ENCODE measurements around the gene ZNF335.
A peak's percentile ranks its signal among the peaks of the same experiment; 100 is the strongest.

Gene ZNF335, protein sequence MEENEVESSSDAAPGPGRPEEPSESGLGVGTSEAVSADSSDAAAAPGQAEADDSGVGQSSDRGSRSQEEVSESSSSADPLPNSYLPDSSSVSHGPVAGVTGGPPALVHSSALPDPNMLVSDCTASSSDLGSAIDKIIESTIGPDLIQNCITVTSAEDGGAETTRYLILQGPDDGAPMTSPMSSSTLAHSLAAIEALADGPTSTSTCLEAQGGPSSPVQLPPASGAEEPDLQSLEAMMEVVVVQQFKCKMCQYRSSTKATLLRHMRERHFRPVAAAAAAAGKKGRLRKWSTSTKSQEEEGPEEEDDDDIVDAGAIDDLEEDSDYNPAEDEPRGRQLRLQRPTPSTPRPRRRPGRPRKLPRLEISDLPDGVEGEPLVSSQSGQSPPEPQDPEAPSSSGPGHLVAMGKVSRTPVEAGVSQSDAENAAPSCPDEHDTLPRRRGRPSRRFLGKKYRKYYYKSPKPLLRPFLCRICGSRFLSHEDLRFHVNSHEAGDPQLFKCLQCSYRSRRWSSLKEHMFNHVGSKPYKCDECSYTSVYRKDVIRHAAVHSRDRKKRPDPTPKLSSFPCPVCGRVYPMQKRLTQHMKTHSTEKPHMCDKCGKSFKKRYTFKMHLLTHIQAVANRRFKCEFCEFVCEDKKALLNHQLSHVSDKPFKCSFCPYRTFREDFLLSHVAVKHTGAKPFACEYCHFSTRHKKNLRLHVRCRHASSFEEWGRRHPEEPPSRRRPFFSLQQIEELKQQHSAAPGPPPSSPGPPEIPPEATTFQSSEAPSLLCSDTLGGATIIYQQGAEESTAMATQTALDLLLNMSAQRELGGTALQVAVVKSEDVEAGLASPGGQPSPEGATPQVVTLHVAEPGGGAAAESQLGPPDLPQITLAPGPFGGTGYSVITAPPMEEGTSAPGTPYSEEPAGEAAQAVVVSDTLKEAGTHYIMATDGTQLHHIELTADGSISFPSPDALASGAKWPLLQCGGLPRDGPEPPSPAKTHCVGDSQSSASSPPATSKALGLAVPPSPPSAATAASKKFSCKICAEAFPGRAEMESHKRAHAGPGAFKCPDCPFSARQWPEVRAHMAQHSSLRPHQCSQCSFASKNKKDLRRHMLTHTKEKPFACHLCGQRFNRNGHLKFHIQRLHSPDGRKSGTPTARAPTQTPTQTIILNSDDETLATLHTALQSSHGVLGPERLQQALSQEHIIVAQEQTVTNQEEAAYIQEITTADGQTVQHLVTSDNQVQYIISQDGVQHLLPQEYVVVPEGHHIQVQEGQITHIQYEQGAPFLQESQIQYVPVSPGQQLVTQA (N-terminal part only)

DNA sequence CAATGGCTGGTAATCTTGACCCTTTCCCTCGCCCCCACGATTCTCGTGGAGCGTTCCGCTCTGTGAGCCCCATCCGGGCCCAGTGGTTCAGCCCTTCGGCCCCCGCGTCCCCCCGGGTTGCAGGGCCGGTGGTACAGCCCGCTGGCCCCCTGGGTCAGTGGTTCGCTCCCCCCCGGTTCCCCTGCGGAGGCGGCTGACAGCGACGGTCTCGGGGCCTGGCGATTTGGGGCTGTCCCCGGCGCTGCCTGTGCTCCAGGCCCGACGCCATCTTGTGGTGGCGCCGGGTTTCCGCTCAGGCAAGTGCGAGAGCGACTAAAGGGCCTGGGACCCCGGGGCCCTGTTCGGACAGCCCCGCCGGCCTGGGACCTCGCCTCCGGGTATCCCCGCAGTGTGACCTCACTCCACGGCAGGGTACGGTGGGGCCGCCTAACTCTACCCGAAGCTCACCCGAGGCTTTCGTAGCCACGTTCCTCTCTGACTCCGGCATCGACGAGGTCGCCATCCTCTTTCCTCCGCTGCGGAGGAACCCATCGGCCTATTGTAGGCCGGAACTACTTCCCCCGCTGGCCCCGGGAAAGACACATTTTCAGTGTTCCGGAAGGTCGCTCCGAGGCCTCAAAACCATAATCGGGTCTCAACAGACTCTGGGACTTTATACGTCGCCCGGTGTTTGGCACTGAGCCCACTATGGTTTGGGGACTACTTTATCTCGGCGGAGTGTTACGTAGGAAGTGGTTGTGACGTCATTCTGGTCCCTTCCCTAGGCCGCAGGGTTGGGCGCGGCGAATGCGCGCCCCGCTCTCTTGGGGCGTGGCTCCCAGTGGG is at the start of gene ZNF335:
TSS of gene ZNF335 (minus strand) at position 529 of the 825 bp plus-strand sequence. CDS start 793 bp downstream, outside the sequence.
- H3K4me3 ChIP-seq (ENCODE audit: low read depth, low read length): peak within 1 kb of the TSS; percentile 86
- H3K36me3 ChIP-seq (ENCODE audit: control insufficient read depth, insufficient read depth, low read length): peaks cover 25% of the 10 kb centered on the region
- no peaks in the 10 kb centered on the region for H3K27me3 ChIP-seq (ENCODE audit: control insufficient read depth, insufficient read depth, low read length)
- peak within 1 kb of the TSS; percentile 100 for H3K9ac ChIP-seq (ENCODE audit: low read depth, low read length)
- no peaks in the 10 kb centered on the region for H3K9me3 ChIP-seq (ENCODE audit: control insufficient read depth, insufficient read depth, low read length)
- H3K4me1 ChIP-seq (ENCODE audit: control insufficient read depth, insufficient read depth, low read length): peaks cover 9% of the 10 kb centered on the region; the same call in 1 of the 2 replicates
- H3K27ac ChIP-seq (ENCODE audit: low read depth, low read length): peak within 1 kb of the TSS; percentile 100

DNA sequence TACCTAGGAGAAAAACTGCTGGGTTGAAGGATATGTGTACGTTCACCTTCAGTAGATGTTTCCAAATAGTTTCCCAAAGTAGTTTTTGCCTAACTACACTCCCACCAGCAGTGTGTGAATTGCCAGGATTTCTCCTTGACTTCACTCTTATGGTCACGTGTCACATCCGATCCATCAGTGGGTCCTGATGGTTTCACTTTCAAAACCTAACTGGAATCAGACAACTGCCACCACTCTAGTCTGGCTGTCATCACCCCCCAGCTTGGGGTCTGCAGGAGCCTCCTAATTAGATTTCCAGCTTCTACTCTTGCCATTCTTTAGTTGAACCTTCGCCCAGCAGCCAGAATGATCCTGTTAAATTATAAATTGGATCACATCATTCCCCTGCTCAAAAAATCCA is 48.6 kb upstream of the ZNF335 start:
- H3K27me3 ChIP-seq (ENCODE audit: control insufficient read depth, insufficient read depth, low read length): peaks cover 27% of the 10 kb centered on the region
- no peaks in the 10 kb centered on the region for H3K4me1 ChIP-seq (ENCODE audit: control insufficient read depth, insufficient read depth, low read length)
- H3K9ac ChIP-seq (ENCODE audit: low read depth, low read length): no peak overlapping the region
- H3K27ac ChIP-seq (ENCODE audit: low read depth, low read length): no peak overlapping the region
- no peak overlapping the region for H3K4me3 ChIP-seq (ENCODE audit: low read depth, low read length)
- H3K9me3 ChIP-seq (ENCODE audit: control insufficient read depth, insufficient read depth, low read length): no peaks in the 10 kb centered on the region
- no peaks in the 10 kb centered on the region for H3K36me3 ChIP-seq (ENCODE audit: control insufficient read depth, insufficient read depth, low read length)

DNA sequence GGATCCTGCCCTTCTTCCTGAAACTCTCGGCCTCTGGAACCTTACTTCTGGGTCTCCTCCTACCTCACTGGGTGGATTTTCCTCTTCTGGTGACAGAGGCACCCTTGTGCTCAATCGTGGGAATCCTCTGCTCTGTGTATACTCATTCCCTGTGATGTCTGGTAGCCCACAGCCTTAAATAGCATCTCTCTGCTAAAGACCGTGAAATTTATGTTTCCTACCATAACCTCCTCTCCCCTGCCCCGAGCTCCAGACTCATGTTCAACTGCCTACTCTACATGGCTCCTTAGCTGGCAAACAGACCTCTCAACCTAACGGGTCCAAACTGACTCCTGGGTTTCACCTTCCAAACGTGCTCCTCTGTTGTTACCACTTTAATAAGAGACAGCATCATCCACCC is 46.6 kb upstream of the ZNF335 start:
- no peak overlapping the region for H3K27ac ChIP-seq (ENCODE audit: low read depth, low read length)
- H3K9ac ChIP-seq (ENCODE audit: low read depth, low read length): no peak overlapping the region
- no peaks in the 10 kb centered on the region for H3K36me3 ChIP-seq (ENCODE audit: control insufficient read depth, insufficient read depth, low read length)
- no peak overlapping the region for H3K4me3 ChIP-seq (ENCODE audit: low read depth, low read length)
- 0 out of 2 replicates have a peak, but pooled peaks cover 4% of the 10 kb centered on the region for H3K4me1 ChIP-seq (ENCODE audit: control insufficient read depth, insufficient read depth, low read length)
- peaks cover 13% of the 10 kb centered on the region for H3K27me3 ChIP-seq (ENCODE audit: control insufficient read depth, insufficient read depth, low read length)
- H3K9me3 ChIP-seq (ENCODE audit: control insufficient read depth, insufficient read depth, low read length): no peaks in the 10 kb centered on the region

DNA sequence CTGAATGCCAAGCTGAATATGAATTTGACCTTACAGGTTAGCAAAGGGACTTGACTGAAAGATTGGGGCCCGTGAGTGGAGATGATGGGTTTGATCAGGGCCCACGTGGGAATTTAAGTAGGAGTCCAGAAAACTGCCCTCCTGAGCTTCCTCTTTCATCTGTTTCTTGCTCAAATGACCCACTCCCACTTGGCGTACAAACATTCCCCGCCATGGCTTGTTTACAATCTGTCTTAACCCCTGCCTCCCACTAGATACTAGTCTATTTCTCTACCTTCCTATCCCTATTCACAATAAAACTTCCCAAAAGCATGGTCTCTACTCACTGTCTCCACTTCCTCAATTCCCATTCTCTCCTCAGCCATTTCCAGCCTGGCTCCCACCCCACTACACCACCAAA is 46.1 kb upstream of the ZNF335 start:
- H3K9me3 ChIP-seq (ENCODE audit: control insufficient read depth, insufficient read depth, low read length): no peaks in the 10 kb centered on the region
- H3K9ac ChIP-seq (ENCODE audit: low read depth, low read length): no peak overlapping the region
- no peak overlapping the region for H3K4me3 ChIP-seq (ENCODE audit: low read depth, low read length)
- H3K27me3 ChIP-seq (ENCODE audit: control insufficient read depth, insufficient read depth, low read length): peaks cover 8% of the 10 kb centered on the region
- no peaks in the 10 kb centered on the region for H3K36me3 ChIP-seq (ENCODE audit: control insufficient read depth, insufficient read depth, low read length)
- no peak overlapping the region for H3K27ac ChIP-seq (ENCODE audit: low read depth, low read length)
- H3K4me1 ChIP-seq (ENCODE audit: control insufficient read depth, insufficient read depth, low read length): 0 out of 2 replicates have a peak, but pooled peaks cover 8% of the 10 kb centered on the region

DNA sequence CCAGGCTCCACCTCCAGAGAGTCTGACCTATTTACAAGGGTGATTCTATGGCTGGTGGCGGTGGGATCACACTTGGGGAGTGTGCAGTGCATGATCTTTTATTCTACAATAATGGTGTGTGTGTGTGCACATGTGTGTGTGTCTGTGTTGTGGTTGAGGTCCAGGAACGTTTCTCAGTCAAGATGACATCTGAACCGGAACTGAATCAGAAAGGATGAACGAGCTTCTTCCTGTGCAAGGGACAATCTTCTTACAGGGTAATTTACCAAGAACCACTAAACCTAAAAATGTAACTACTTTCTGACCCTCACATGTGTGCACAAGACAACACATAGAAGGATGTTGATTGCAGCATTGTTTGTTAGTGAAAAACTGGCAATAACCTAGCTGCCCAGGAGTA is 45.3 kb upstream of the ZNF335 start:
- Histone ChIP-seq H3K27ac (ENCODE audit: low read depth, low read length) (no peak overlapping the region), H3K27me3 (ENCODE audit: control insufficient read depth, insufficient read depth, low read length) (peaks cover 10% of the 10 kb centered on the region), H3K4me3 (ENCODE audit: low read depth, low read length) (no peak overlapping the region), H3K9me3 (ENCODE audit: control insufficient read depth, insufficient read depth, low read length) (no peaks in the 10 kb centered on the region), H3K9ac (ENCODE audit: low read depth, low read length) (no peak overlapping the region), H3K36me3 (ENCODE audit: control insufficient read depth, insufficient read depth, low read length) (no peaks in the 10 kb centered on the region), H3K4me1 (ENCODE audit: control insufficient read depth, insufficient read depth, low read length) (0 out of 2 replicates have a peak, but pooled peaks cover 8% of the 10 kb centered on the region)

DNA sequence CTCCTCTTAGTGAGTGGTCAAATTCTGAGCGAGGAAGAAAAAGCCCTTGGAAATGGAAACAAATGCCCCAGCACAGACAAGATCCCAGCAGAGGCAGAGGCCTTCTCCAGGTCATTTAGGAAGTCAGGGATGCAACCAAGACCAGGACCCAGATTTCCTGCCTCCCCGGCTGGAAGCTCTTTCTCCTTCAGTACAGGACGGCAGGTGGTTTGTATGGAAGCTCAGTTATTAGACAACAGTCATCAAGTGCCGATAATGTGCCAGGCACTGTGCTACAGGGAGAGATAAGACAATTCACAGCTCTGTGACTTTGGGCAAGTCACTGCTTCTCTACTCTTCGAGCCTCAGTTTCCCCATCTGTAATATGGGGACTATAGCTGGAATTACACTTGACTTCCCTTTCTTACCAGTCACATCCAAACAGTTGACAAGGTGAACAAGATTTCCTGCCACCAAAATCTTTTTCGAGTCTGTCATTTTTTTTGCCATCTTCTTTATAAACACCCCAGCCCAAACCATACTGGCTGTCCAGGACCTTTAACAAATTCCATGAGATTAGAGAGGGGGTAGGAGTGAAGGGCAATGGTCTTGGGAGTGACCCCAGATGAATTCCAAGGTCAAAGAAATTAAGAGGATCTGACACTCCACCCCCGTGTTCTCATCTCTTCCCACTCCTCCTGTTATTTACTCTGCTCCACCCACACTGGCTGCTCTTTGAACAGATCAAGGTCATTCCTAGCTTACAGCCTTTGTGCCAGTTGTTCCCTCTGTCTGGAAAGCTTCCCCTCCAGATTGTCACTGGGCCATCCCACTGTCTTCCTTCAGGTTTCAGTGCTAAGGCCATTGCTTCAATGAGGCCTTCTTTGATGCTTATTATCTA is 42.8 kb upstream of the ZNF335 start:
- Histone ChIP-seq H3K9ac (ENCODE audit: low read depth, low read length) (no peak overlapping the region), H3K9me3 (ENCODE audit: control insufficient read depth, insufficient read depth, low read length) (no peaks in the 10 kb centered on the region), H3K4me3 (ENCODE audit: low read depth, low read length) (peak overlapping the region; percentile 43; the same call in 1 of the 2 replicates), H3K27me3 (ENCODE audit: control insufficient read depth, insufficient read depth, low read length) (peaks cover 10% of the 10 kb centered on the region), H3K27ac (ENCODE audit: low read depth, low read length) (no peak overlapping the region), H3K36me3 (ENCODE audit: control insufficient read depth, insufficient read depth, low read length) (no peaks in the 10 kb centered on the region), H3K4me1 (ENCODE audit: control insufficient read depth, insufficient read depth, low read length) (0 out of 2 replicates have a peak, but pooled peaks cover 8% of the 10 kb centered on the region)

DNA sequence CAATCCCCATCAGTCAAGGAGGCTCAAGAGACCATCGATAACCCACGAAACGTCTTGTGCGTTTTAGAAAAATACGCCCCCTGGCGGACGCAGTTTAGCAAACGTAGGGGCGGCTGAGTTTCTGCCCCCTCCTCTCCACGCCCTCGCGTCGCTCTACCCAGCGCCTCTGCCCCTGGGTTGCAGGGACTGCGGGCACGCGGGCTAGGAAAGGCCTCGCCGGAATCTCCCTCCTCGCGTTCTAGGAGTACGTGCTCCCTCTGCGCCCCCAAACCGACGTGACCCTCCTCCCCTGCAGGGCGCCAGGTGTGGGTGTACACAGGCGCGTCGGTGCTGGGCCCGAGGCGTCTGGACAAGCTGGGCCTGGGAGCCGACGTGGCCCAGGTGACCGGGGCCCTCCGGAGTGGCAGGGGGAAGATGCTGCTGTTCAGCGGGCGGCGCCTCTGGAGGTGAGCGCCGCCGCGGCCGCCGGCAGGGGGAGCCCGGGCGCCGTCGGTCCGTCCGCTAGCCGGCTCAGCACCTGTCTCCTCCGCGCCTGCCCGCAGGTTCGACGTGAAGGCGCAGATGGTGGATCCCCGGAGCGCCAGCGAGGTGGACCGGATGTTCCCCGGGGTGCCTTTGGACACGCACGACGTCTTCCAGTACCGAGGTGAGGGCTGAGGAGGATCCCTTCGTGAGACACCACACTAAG is 42.0 kb upstream of the ZNF335 start:
- peak overlapping the region; percentile 41; the same call in 1 of the 2 replicates for H3K9ac ChIP-seq (ENCODE audit: low read depth, low read length)
- no peaks in the 10 kb centered on the region for H3K36me3 ChIP-seq (ENCODE audit: control insufficient read depth, insufficient read depth, low read length)
- H3K9me3 ChIP-seq (ENCODE audit: control insufficient read depth, insufficient read depth, low read length): no peaks in the 10 kb centered on the region
- H3K4me3 ChIP-seq (ENCODE audit: low read depth, low read length): peak overlapping the region; percentile 65
- 0 out of 2 replicates have a peak, but pooled peaks cover 8% of the 10 kb centered on the region for H3K4me1 ChIP-seq (ENCODE audit: control insufficient read depth, insufficient read depth, low read length)
- H3K27ac ChIP-seq (ENCODE audit: low read depth, low read length): peak overlapping the region; percentile 57
- peaks cover 10% of the 10 kb centered on the region for H3K27me3 ChIP-seq (ENCODE audit: control insufficient read depth, insufficient read depth, low read length)

DNA sequence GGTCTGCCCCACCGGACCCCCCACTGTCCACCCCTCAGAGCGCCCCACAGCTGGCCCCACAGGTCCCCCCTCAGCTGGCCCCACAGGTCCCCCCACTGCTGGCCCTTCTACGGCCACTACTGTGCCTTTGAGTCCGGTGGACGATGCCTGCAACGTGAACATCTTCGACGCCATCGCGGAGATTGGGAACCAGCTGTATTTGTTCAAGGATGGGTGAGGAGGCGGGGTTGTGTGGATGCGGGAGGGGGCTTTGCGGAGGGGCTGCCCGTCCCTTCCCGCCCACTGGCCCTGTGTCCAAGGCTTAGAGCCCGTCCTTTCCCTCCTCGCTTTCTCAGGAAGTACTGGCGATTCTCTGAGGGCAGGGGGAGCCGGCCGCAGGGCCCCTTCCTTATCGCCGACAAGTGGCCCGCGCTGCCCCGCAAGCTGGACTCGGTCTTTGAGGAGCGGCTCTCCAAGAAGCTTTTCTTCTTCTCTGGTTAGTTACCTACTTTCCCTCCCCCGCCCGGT is 41.4 kb upstream of the ZNF335 start:
- H3K36me3 ChIP-seq (ENCODE audit: control insufficient read depth, insufficient read depth, low read length): no peaks in the 10 kb centered on the region
- no peak overlapping the region for H3K9ac ChIP-seq (ENCODE audit: low read depth, low read length)
- H3K9me3 ChIP-seq (ENCODE audit: control insufficient read depth, insufficient read depth, low read length): no peaks in the 10 kb centered on the region
- peak overlapping the region; percentile 65 for H3K4me3 ChIP-seq (ENCODE audit: low read depth, low read length)
- H3K27ac ChIP-seq (ENCODE audit: low read depth, low read length): no peak overlapping the region
- H3K4me1 ChIP-seq (ENCODE audit: control insufficient read depth, insufficient read depth, low read length): peaks cover 13% of the 10 kb centered on the region
- H3K27me3 ChIP-seq (ENCODE audit: control insufficient read depth, insufficient read depth, low read length): peaks cover 10% of the 10 kb centered on the region

DNA sequence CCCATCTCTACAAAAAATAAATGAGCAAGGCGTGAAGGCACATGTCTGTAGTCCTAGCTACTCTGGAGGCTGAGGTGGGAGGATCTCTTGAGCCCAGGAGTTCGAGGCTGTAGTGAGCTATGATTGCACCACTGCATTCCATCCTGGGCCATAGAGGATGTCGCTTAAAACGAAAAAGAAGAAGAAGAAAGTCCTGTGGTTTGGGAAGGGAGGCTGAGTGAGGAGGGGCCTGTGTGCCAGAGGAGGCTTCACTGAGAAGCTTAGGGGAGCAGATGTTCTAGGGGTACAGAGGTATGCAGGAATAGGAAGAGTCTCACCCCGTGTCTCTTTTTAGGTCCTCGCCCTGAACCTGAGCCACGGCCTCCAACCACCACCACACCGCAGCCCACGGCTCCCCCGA is 40.9 kb upstream of the ZNF335 start:
- H3K27me3 ChIP-seq (ENCODE audit: control insufficient read depth, insufficient read depth, low read length): peaks cover 10% of the 10 kb centered on the region
- peaks cover 18% of the 10 kb centered on the region for H3K4me1 ChIP-seq (ENCODE audit: control insufficient read depth, insufficient read depth, low read length)
- H3K4me3 ChIP-seq (ENCODE audit: low read depth, low read length): no peak overlapping the region
- no peak overlapping the region for H3K9ac ChIP-seq (ENCODE audit: low read depth, low read length)
- H3K9me3 ChIP-seq (ENCODE audit: control insufficient read depth, insufficient read depth, low read length): no peaks in the 10 kb centered on the region
- no peaks in the 10 kb centered on the region for H3K36me3 ChIP-seq (ENCODE audit: control insufficient read depth, insufficient read depth, low read length)
- no peak overlapping the region for H3K27ac ChIP-seq (ENCODE audit: low read depth, low read length)

All from HUES48 (cell line).